Mucosa of stomach (tissue), 1 donor: ENCODE measurements around the gene ERLEC1.
"Not testable (repeated sequence)": the region's sequence is repeated elsewhere in the genome, so short reads cannot be mapped to it uniquely, and the experiment has no call there.

Experiments used
- H3K27me3 ChIP-seq: one replicate; pipeline ENCODE4 v1.7.0; 2013; ENCODE audit warnings: mild to moderate bottlenecking, low read length; ENCODE audit not compliant: control insufficient read depth, insufficient read depth
- H3K36me3 ChIP-seq: one replicate; pipeline ENCODE4 v1.7.0; 2013; ENCODE audit warnings: low read length; ENCODE audit not compliant: control insufficient read depth, insufficient read depth
- H3K4me1 ChIP-seq: one replicate; pipeline ENCODE4 v1.7.0; 2013; ENCODE audit warnings: mild to moderate bottlenecking, low read length; ENCODE audit not compliant: control insufficient read depth, insufficient read depth
- H3K4me3 ChIP-seq: one replicate; pipeline ENCODE4 v1.7.0; 2013; ENCODE audit warnings: low read length
- H3K9ac ChIP-seq: one replicate; pipeline ENCODE4 v1.7.0; 2013; ENCODE audit warnings: mild to moderate bottlenecking, low read length, moderate library complexity
- H3K9me3 ChIP-seq: one replicate; pipeline ENCODE4 v1.7.0; 2013; ENCODE audit warnings: mild to moderate bottlenecking, low read length, moderate library complexity; ENCODE audit not compliant: control insufficient read depth
- donor health status: Pancreatic carcinoma.

The ERLEC1 gene

DNA sequence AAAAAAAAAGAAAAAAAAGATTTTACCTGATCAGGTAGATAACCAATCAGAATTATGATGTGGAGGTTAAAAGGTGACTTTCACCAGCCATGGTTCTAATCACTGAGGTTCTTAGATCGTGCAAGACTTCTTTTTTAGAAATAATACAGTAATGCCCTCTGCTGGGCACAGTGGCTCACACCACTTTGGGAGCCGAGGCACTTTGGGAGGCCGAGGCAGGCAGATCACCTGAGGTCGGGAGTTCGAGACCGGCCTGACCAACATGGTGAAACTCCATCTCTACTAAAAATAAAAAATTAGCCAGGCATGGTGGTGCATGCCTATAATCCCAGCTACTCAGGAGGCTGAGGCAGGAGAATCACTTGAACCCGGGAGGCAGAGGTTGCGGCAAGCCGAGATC is 36.8 kb downstream of the ERLEC1 start:
- not testable (repeated sequence) for H3K9ac ChIP-seq, H3K4me1 ChIP-seq, H3K4me3 ChIP-seq, H3K36me3 ChIP-seq, H3K27me3 ChIP-seq, H3K9me3 ChIP-seq

GRCh38 chr2:53826030-53826410 is 39.2 kb downstream of the ERLEC1 start:
- H3K4me3 ChIP-seq: no peak overlapping the region
- no peaks in the 10 kb centered on the region for H3K4me1 ChIP-seq
- H3K27me3 ChIP-seq: no peaks in the 10 kb centered on the region
- no peak overlapping the region for H3K9ac ChIP-seq
- H3K36me3 ChIP-seq: no peaks in the 10 kb centered on the region
- no peaks in the 10 kb centered on the region for H3K9me3 ChIP-seq

- Histone ChIP-seq H3K4me3 (no peak overlapping the region), H3K27me3 (no peaks in the 10 kb centered on the region), H3K36me3 (no peaks in the 10 kb centered on the region), H3K9ac (no peak overlapping the region), H3K9me3 (no peaks in the 10 kb centered on the region), H3K4me1 (no peaks in the 10 kb centered on the region)
Measured at GRCh38 chr2:53826587-53827397, 39.9 kb downstream of the ERLEC1 start.

GRCh38 chr2:53827398-53828175 is 40.7 kb downstream of the ERLEC1 start:
- H3K9ac ChIP-seq: no peak overlapping the region
- no peaks in the 10 kb centered on the region for H3K4me1 ChIP-seq
- H3K4me3 ChIP-seq: no peak overlapping the region
- H3K27me3 ChIP-seq: no peaks in the 10 kb centered on the region
- H3K36me3 ChIP-seq: no peaks in the 10 kb centered on the region
- no peaks in the 10 kb centered on the region for H3K9me3 ChIP-seq

GRCh38 chr2:53828331-53828730 is 41.5 kb downstream of the ERLEC1 start:
- Histone ChIP-seq H3K9me3 (no peaks in the 10 kb centered on the region), H3K36me3 (no peaks in the 10 kb centered on the region), H3K4me3 (no peak overlapping the region), H3K9ac (no peak overlapping the region), H3K4me1 (no peaks in the 10 kb centered on the region), H3K27me3 (no peaks in the 10 kb centered on the region)

GRCh38 chr2:53829273-53829979 is 42.6 kb downstream of the ERLEC1 start:
- Histone ChIP-seq H3K9ac (no peak overlapping the region), H3K36me3 (no peaks in the 10 kb centered on the region), H3K27me3 (no peaks in the 10 kb centered on the region), H3K4me1 (no peaks in the 10 kb centered on the region), H3K9me3 (no peaks in the 10 kb centered on the region), H3K4me3 (no peak overlapping the region)

- H3K9me3 ChIP-seq, H3K4me3 ChIP-seq, H3K9ac ChIP-seq, H3K36me3 ChIP-seq, H3K4me1 ChIP-seq, H3K27me3 ChIP-seq: not testable (repeated sequence)
Measured at GRCh38 chr2:53829980-53830290, 43.1 kb downstream of the ERLEC1 start.

DNA sequence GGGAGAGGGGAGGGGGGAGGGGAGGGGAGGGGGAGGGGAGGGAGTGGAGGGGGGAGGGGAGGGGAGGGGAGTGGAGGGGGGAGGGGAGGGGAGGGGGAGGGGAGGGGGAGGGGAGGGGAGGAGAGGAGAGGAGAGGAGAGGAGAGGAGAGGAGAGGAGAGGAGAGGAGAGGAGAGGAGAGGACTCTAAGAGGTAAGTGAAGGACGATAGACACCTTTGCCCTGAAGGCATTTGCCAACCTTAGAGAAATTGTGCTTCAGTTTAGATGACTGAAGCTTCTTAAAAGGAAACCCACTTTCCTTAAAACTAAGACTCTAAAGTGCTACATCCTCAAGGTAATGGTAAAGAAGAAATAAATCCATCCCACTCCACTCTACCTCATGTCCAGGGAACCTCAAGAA is 53.7 kb downstream of the ERLEC1 start:
- Histone ChIP-seq H3K4me3 (no peak overlapping the region), H3K36me3 (no peaks in the 10 kb centered on the region), H3K9me3 (no peaks in the 10 kb centered on the region), H3K9ac (no peak overlapping the region), H3K4me1 (no peaks in the 10 kb centered on the region), H3K27me3 (no peaks in the 10 kb centered on the region)

DNA sequence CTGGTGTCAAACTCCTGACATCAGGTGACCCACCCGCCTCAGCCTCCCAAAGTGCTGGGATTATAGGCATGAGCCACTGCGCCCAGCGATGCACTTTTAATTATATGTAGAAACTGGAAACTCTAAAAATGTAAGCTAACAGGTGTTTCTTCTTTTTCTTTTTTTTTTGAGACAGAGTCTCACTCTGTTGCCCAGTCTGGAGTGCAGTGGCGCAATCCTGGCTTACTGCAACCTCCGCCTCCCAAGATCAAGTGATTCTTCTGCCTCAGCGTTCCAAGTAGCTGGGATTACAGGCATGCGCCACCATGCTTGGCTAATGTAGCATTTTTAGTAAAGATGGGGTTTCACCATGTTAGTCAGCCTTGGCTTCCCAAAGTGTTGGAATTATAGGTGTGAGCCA is 54.8 kb downstream of the ERLEC1 start:
- H3K4me3 ChIP-seq, H3K9me3 ChIP-seq, H3K9ac ChIP-seq, H3K4me1 ChIP-seq, H3K27me3 ChIP-seq, H3K36me3 ChIP-seq: not testable (repeated sequence)

GRCh38 chr2:53842891-53843290 is 56.0 kb downstream of the ERLEC1 start:
- no peaks in the 10 kb centered on the region for H3K36me3 ChIP-seq
- no peaks in the 10 kb centered on the region for H3K4me1 ChIP-seq
- H3K9ac ChIP-seq: no peak overlapping the region
- no peaks in the 10 kb centered on the region for H3K9me3 ChIP-seq
- no peak overlapping the region for H3K4me3 ChIP-seq
- H3K27me3 ChIP-seq: no peaks in the 10 kb centered on the region

DNA sequence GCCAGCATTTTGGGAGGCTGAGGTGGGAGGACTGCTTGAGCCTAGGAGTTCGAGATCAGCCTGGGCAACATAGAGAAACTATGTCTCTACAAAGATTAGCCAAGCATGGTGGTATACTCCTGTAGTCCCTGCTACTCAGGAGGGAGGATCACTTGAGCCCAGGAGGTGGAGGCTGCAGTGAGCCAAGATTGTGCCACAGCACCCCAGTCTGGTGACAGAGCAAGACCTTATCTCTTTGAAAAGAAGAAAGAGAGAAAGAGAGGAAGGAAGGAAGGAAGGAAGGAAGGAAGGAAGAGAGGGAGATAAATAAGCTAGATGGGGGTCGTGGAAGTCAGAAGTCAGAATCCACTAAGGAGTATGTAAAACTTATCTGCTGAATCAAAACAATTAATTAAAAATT is 56.8 kb downstream of the ERLEC1 start:
- Histone ChIP-seq H3K27me3 (no peaks in the 10 kb centered on the region), H3K36me3 (no peaks in the 10 kb centered on the region), H3K9ac (no peak overlapping the region), H3K4me1 (no peaks in the 10 kb centered on the region), H3K4me3 (no peak overlapping the region), H3K9me3 (no peaks in the 10 kb centered on the region)

- no peak overlapping the region for H3K9ac ChIP-seq
- H3K27me3 ChIP-seq: no peaks in the 10 kb centered on the region
- no peaks in the 10 kb centered on the region for H3K36me3 ChIP-seq
- H3K9me3 ChIP-seq: no peaks in the 10 kb centered on the region
- no peaks in the 10 kb centered on the region for H3K4me1 ChIP-seq
- H3K4me3 ChIP-seq: no peak overlapping the region
Measured at GRCh38 chr2:53848062-53848461, 61.2 kb downstream of the ERLEC1 start.
